WTC11 (cell line): Measurements from ENCODE around the gene KIF14. TPM values are rescaled to one million over a fixed set of nuclear protein-coding genes. Genes with fewer than 3 reads are reported as not detected.

ENCODE experiments used
- ATAC-seq: fragments of 200-7000 bp; cut with Tn5 transposase; 2 replicates; pipeline ENCODE4 v1.10.0; 2021; ENCODE audit warnings: mild to moderate bottlenecking, moderate library complexity
- CTCF ChIA-PET: fragments of 300-600 bp; sonication (Branson Sonifier 250); formaldehyde crosslinking; loops from one replicate; lab custom pipeline; 2021; ENCODE audit warnings: antibody characterized with exemption; lab: Charles Lee
- POLR2A ChIA-PET: fragments of 350-600 bp; sonication (Branson Sonifier 250); formaldehyde crosslinking; loops from one replicate; lab custom pipeline; 2021; ENCODE audit warnings: antibody characterized with exemption; lab: Charles Lee
- DNase-seq: peaks from one replicate; pipeline ENCODE4 v3.0.0; 2021; ENCODE audit warnings: low spot score
- H3K27ac Mint-ChIP-seq: 2 replicates; pipeline ENCODE4 v1.8.0; 2021; ENCODE audit warnings: mixed read lengths
- H3K27me3 Mint-ChIP-seq: 2 replicates; pipeline ENCODE4 v1.8.0; 2021; ENCODE audit warnings: low read depth, mild to moderate bottlenecking, moderate library complexity, mixed read lengths
- H3K36me3 Mint-ChIP-seq: 2 replicates; pipeline ENCODE4 v1.8.0; 2021; ENCODE audit warnings: mixed read lengths
- H3K4me1 Mint-ChIP-seq: 2 replicates; pipeline ENCODE4 v1.8.0; 2022; ENCODE audit warnings: mixed read lengths
- H3K4me3 Mint-ChIP-seq: 2 replicates; pipeline ENCODE4 v1.8.0; 2021; ENCODE audit warnings: mild to moderate bottlenecking, moderate library complexity, mixed read lengths
- H3K9me3 Mint-ChIP-seq: 2 replicates; pipeline ENCODE4 v1.8.0; 2021; ENCODE audit warnings: mixed read lengths
- ARID4B ChIP-seq: sonication (generic); formaldehyde crosslinking; IDR thresholded peaks from 2 replicates; pipeline ENCODE4 v1.8.0; 2023; ENCODE audit warnings: missing genetic modification reagents, mild to moderate bottlenecking, borderline replicate concordance
- ATF1 ChIP-seq: sonication (generic); formaldehyde crosslinking; IDR thresholded peaks from 2 replicates; pipeline ENCODE4 v1.8.1; 2023; ENCODE audit warnings: mild to moderate bottlenecking, moderate library complexity, missing genetic modification reagents
- CREM ChIP-seq: sonication (generic); formaldehyde crosslinking; IDR thresholded peaks from 2 replicates; pipeline ENCODE4 v1.8.1; 2022; ENCODE audit warnings: mild to moderate bottlenecking, missing genetic modification reagents, moderate library complexity
- FOXJ3 ChIP-seq: sonication (generic); formaldehyde crosslinking; IDR thresholded peaks from 2 replicates; pipeline ENCODE4 v1.9.0; 2021; ENCODE audit warnings: missing genetic modification reagents, mild to moderate bottlenecking, borderline replicate concordance
- FOXK1 ChIP-seq: sonication (generic); formaldehyde crosslinking; IDR thresholded peaks from 2 replicates; pipeline ENCODE4 v1.8.0; 2022; ENCODE audit warnings: mild to moderate bottlenecking, moderate library complexity, missing genetic modification reagents
- NFATC4 ChIP-seq: fragments of 250-450 bp; sonication (Bioruptor Pico); IDR thresholded peaks from 2 replicates; pipeline ENCODE4 v1.9.0; 2021; ENCODE audit warnings: mild to moderate bottlenecking
- NR1H2 ChIP-seq: sonication (generic); formaldehyde crosslinking; IDR thresholded peaks from 2 replicates; pipeline ENCODE4 v1.9.0; 2021; ENCODE audit warnings: mild to moderate bottlenecking, moderate library complexity, missing genetic modification reagents
- OVOL2 ChIP-seq: fragments of 250-450 bp; sonication (Bioruptor Pico); IDR thresholded peaks from 2 replicates; pipeline ENCODE4 v1.9.0; 2021; ENCODE audit warnings: mild to moderate bottlenecking, borderline replicate concordance
- PRRX2 ChIP-seq: fragments of 250-450 bp; sonication (Bioruptor Pico); IDR thresholded peaks from 2 replicates; pipeline ENCODE4 v1.8.0; 2021; ENCODE audit warnings: mild to moderate bottlenecking
- RELA ChIP-seq: sonication (generic); formaldehyde crosslinking; IDR thresholded peaks from 2 replicates; pipeline ENCODE4 v1.8.1; 2022; ENCODE audit warnings: missing genetic modification reagents, mild to moderate bottlenecking, borderline replicate concordance
- ZBTB21 ChIP-seq: sonication (generic); formaldehyde crosslinking; IDR thresholded peaks from 2 replicates; pipeline ENCODE4 v1.8.1; 2023; ENCODE audit warnings: mild to moderate bottlenecking, missing genetic modification reagents, borderline replicate concordance
- ZNF281 ChIP-seq: sonication (generic); formaldehyde crosslinking; IDR thresholded peaks from 2 replicates; pipeline ENCODE4 v1.8.0; 2023; ENCODE audit warnings: mild to moderate bottlenecking, missing genetic modification reagents
- ZNF416 ChIP-seq: fragments of 250-450 bp; sonication (Bioruptor Pico); IDR thresholded peaks from 2 replicates; pipeline ENCODE4 v1.9.0; 2021; ENCODE audit warnings: mild to moderate bottlenecking, inconsistent platforms
- total RNA-seq: library from RNA; stranded (reverse); gene quantifications from 3 replicates; pipeline ENCODE4 v1.2.3, GENCODE V29; 2021
- TF ChIP-seq, protein P1 (sequence below): sonication (generic); formaldehyde crosslinking; IDR thresholded peaks from 2 replicates; pipeline ENCODE4 v1.8.1; 2023; ENCODE audit warnings: mild to moderate bottlenecking, missing genetic modification reagents, borderline replicate concordance
- TF ChIP-seq, protein P2 (sequence below): sonication (generic); formaldehyde crosslinking; IDR thresholded peaks from 2 replicates; pipeline ENCODE4 v1.8.1; 2022; ENCODE audit warnings: low read depth, mild to moderate bottlenecking, moderate library complexity, missing genetic modification reagents, borderline replicate concordance
- TF ChIP-seq, protein P3 (sequence below): sonication (generic); formaldehyde crosslinking; IDR thresholded peaks from 2 replicates; pipeline ENCODE4 v1.8.1; 2023; ENCODE audit warnings: mild to moderate bottlenecking, missing genetic modification reagents, moderate library complexity
- TF ChIP-seq, protein P4 (sequence below): fragments of 250-450 bp; sonication (Bioruptor Pico); IDR thresholded peaks from 2 replicates; pipeline ENCODE4 v2.1.2; 2022; ENCODE audit warnings: mild to moderate bottlenecking, moderate library complexity
- TF ChIP-seq, protein P5 (sequence below): sonication (generic); formaldehyde crosslinking; IDR thresholded peaks from 2 replicates; pipeline ENCODE4 v1.8.1; 2023; ENCODE audit warnings: mild to moderate bottlenecking, missing genetic modification reagents
- TF ChIP-seq, protein P6 (sequence below): sonication (generic); formaldehyde crosslinking; IDR thresholded peaks from 2 replicates; pipeline ENCODE4 v1.8.1; 2022; ENCODE audit warnings: low read depth, missing genetic modification reagents, borderline replicate concordance

KIF14 gene
- total RNA-seq, 1 experiment from 2014 or later = 24.4 TPM

GRCh38 chr1:200588698-200589097 lies 31.9 kb downstream of the KIF14 start:
- Mint-ChIP-seq H3K27ac (no peak overlapping the region), H3K36me3 (peaks cover 55% of the 10 kb centered on the region), H3K4me1 (no peaks in the 10 kb centered on the region), H3K9me3 (no peaks in the 10 kb centered on the region), H3K27me3 (no peaks in the 10 kb centered on the region), H3K4me3 (no peak overlapping the region)
- no peak for DNase-seq
- no peak for ATAC-seq
- POLR2A ChIA-PET = no interaction called here
- no peak for TF ChIP-seq ZBTB21 (CRISPR knock-in tag)
- TF ChIP-seq, protein P1, sequence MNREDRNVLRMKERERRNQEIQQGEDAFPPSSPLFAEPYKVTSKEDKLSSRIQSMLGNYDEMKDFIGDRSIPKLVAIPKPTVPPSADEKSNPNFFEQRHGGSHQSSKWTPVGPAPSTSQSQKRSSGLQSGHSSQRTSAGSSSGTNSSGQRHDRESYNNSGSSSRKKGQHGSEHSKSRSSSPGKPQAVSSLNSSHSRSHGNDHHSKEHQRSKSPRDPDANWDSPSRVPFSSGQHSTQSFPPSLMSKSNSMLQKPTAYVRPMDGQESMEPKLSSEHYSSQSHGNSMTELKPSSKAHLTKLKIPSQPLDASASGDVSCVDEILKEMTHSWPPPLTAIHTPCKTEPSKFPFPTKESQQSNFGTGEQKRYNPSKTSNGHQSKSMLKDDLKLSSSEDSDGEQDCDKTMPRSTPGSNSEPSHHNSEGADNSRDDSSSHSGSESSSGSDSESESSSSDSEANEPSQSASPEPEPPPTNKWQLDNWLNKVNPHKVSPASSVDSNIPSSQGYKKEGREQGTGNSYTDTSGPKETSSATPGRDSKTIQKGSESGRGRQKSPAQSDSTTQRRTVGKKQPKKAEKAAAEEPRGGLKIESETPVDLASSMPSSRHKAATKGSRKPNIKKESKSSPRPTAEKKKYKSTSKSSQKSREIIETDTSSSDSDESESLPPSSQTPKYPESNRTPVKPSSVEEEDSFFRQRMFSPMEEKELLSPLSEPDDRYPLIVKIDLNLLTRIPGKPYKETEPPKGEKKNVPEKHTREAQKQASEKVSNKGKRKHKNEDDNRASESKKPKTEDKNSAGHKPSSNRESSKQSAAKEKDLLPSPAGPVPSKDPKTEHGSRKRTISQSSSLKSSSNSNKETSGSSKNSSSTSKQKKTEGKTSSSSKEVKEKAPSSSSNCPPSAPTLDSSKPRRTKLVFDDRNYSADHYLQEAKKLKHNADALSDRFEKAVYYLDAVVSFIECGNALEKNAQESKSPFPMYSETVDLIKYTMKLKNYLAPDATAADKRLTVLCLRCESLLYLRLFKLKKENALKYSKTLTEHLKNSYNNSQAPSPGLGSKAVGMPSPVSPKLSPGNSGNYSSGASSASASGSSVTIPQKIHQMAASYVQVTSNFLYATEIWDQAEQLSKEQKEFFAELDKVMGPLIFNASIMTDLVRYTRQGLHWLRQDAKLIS (CRISPR knock-in tag) = no peak
- TF ChIP-seq, protein P2, sequence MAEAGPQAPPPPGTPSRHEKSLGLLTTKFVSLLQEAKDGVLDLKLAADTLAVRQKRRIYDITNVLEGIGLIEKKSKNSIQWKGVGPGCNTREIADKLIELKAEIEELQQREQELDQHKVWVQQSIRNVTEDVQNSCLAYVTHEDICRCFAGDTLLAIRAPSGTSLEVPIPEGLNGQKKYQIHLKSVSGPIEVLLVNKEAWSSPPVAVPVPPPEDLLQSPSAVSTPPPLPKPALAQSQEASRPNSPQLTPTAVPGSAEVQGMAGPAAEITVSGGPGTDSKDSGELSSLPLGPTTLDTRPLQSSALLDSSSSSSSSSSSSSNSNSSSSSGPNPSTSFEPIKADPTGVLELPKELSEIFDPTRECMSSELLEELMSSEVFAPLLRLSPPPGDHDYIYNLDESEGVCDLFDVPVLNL (CRISPR knock-in tag) = no peak
- TF ChIP-seq, protein P3, sequence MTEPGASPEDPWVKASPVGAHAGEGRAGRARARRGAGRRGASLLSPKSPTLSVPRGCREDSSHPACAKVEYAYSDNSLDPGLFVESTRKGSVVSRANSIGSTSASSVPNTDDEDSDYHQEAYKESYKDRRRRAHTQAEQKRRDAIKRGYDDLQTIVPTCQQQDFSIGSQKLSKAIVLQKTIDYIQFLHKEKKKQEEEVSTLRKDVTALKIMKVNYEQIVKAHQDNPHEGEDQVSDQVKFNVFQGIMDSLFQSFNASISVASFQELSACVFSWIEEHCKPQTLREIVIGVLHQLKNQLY (CRISPR knock-in tag) = no peak
- TF ChIP-seq, protein P4, sequence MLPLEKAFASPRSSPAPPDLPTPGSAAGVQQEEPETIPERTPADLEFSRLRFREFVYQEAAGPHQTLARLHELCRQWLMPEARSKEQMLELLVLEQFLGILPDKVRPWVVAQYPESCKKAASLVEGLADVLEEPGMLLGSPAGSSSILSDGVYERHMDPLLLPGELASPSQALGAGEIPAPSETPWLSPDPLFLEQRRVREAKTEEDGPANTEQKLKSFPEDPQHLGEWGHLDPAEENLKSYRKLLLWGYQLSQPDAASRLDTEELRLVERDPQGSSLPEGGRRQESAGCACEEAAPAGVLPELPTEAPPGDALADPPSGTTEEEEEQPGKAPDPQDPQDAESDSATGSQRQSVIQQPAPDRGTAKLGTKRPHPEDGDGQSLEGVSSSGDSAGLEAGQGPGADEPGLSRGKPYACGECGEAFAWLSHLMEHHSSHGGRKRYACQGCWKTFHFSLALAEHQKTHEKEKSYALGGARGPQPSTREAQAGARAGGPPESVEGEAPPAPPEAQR (CRISPR knock-in tag) = no peak
- TF ChIP-seq FOXJ3 = no peak
- TF ChIP-seq NFATC4 (CRISPR knock-in tag) = no peak
- no peak for TF ChIP-seq FOXK1 (CRISPR knock-in tag)
- TF ChIP-seq, protein P5, sequence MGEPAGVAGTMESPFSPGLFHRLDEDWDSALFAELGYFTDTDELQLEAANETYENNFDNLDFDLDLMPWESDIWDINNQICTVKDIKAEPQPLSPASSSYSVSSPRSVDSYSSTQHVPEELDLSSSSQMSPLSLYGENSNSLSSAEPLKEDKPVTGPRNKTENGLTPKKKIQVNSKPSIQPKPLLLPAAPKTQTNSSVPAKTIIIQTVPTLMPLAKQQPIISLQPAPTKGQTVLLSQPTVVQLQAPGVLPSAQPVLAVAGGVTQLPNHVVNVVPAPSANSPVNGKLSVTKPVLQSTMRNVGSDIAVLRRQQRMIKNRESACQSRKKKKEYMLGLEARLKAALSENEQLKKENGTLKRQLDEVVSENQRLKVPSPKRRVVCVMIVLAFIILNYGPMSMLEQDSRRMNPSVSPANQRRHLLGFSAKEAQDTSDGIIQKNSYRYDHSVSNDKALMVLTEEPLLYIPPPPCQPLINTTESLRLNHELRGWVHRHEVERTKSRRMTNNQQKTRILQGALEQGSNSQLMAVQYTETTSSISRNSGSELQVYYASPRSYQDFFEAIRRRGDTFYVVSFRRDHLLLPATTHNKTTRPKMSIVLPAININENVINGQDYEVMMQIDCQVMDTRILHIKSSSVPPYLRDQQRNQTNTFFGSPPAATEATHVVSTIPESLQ (CRISPR knock-in tag) = no peak
- TF ChIP-seq ARID4B (CRISPR knock-in tag) = no peak
- no peak for TF ChIP-seq ATF1 (CRISPR knock-in tag)
- no peak for TF ChIP-seq PRRX2 (CRISPR knock-in tag)
- TF ChIP-seq OVOL2 (CRISPR knock-in tag) = no peak
- TF ChIP-seq CREM (CRISPR knock-in tag) = no peak
- no peak for TF ChIP-seq NR1H2 (CRISPR knock-in tag)
- TF ChIP-seq, protein P6, sequence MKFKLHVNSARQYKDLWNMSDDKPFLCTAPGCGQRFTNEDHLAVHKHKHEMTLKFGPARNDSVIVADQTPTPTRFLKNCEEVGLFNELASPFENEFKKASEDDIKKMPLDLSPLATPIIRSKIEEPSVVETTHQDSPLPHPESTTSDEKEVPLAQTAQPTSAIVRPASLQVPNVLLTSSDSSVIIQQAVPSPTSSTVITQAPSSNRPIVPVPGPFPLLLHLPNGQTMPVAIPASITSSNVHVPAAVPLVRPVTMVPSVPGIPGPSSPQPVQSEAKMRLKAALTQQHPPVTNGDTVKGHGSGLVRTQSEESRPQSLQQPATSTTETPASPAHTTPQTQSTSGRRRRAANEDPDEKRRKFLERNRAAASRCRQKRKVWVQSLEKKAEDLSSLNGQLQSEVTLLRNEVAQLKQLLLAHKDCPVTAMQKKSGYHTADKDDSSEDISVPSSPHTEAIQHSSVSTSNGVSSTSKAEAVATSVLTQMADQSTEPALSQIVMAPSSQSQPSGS = no peak
- no peak for TF ChIP-seq ZNF416 (CRISPR knock-in tag)
- TF ChIP-seq RELA (CRISPR knock-in tag) = no peak
- TF ChIP-seq ZNF281 = no peak
- CTCF ChIA-PET = interaction anchor here (1.1 kb wide), 1 partner anchor 30 kb away, joined by 4 read pairs; no protein-coding TSS in a partner anchor
